GM12875 (cell line): ENCODE data around the gene USP43.

ENCODE experiments used
- H3K4me3 ChIP-seq: one replicate; pipeline ENCODE4 v1.5.1; 2011; ENCODE audit warnings: low read depth, low read length, control low read depth
- CTCF ChIP-seq: IDR thresholded peaks from 2 replicates; pipeline ENCODE4 v1.5.1; 2011; ENCODE audit warnings: low read depth, mild to moderate bottlenecking, control low read depth, inconsistent platforms, low read length, moderate library complexity, borderline replicate concordance; ENCODE audit not compliant: insufficient read depth

The USP43 gene

GRCh38 chr17:9676084-9676483, 30.8 kb downstream of the USP43 start:
- no peak overlapping the region for H3K4me3 ChIP-seq
- TF ChIP-seq CTCF, result no peak

GRCh38 chr17:9676820-9677310, 31.5 kb downstream of the USP43 start:
- TF ChIP-seq CTCF, result no peak
- H3K4me3 ChIP-seq, result no peak overlapping the region

GRCh38 chr17:9677411-9677810, 32.1 kb downstream of the USP43 start:
- H3K4me3 ChIP-seq, result no peak overlapping the region
- no peak for TF ChIP-seq CTCF

GRCh38 chr17:9677896-9678295, 32.6 kb downstream of the USP43 start:
- no peak for TF ChIP-seq CTCF
- no peak overlapping the region for H3K4me3 ChIP-seq

- TF ChIP-seq CTCF, result no peak
- no peak overlapping the region for H3K4me3 ChIP-seq
Observed at GRCh38 chr17:9684955-9685621, 39.8 kb downstream of the USP43 start.

- no peak overlapping the region for H3K4me3 ChIP-seq
- TF ChIP-seq CTCF, result no peak
Observed at GRCh38 chr17:9693755-9694154, 48.4 kb downstream of the USP43 start.

GRCh38 chr17:9696279-9697044, 51.1 kb downstream of the USP43 start:
- no peak overlapping the region for H3K4me3 ChIP-seq
- TF ChIP-seq CTCF, result no peak
